Activated CD8-positive, alpha-beta memory T cell treated with anti-CD3 and anti-CD28 coated beads, Interleukin-2, amount 10 ng/mL, durations not matched to agents 7 days and 5 days (primary cell): ENCODE measurements around the gene MYO5C. TPM values are rescaled to one million over a fixed set of nuclear protein-coding genes. Genes with fewer than 3 reads are reported as not detected.

Source experiments
- ATAC-seq: fragments of 150-1000 bp; cut with Tn5 transposase; one replicate; pipeline ENCODE4 v1.10.0; 2021; ENCODE audit warnings: moderate library complexity
- CTCF ChIA-PET: fragments of 350-600 bp; sonication (Branson Sonifier 250); formaldehyde crosslinking; loops from one replicate; lab custom pipeline; 2021; ENCODE audit warnings: antibody characterized with exemption; lab: Charles Lee
- DNase-seq: peaks from one replicate; pipeline ENCODE4 v3.0.0-alpha.2; 2020
- H3K27ac Mint-ChIP-seq: one replicate; pipeline ENCODE4 v1.8.0; 2021; ENCODE audit warnings: mild to moderate bottlenecking, mixed read lengths
- H3K27me3 Mint-ChIP-seq: one replicate; pipeline ENCODE4 v1.8.0; 2021; ENCODE audit warnings: mixed read lengths
- H3K36me3 Mint-ChIP-seq: one replicate; pipeline ENCODE4 v1.8.0; 2021; ENCODE audit warnings: mild to moderate bottlenecking, mixed read lengths
- H3K4me1 Mint-ChIP-seq: one replicate; pipeline ENCODE4 v1.8.0; 2021; ENCODE audit warnings: mixed read lengths
- H3K4me3 Mint-ChIP-seq: one replicate; pipeline ENCODE4 v1.8.0; 2021; ENCODE audit warnings: mild to moderate bottlenecking, moderate library complexity, mixed read lengths
- H3K9me3 Mint-ChIP-seq: one replicate; pipeline ENCODE4 v1.8.0; 2022; ENCODE audit warnings: low read depth, mixed read lengths
- total RNA-seq, 2 experiments: library from RNA; stranded (reverse); gene quantifications; one replicate each; pipeline ENCODE4 v1.2.3, GENCODE V29; 2021

MYO5C gene
- total RNA-seq, 2 experiments from 2014 or later: 0.94 to 1.3 TPM

GRCh38 chr15:52163321-52164190 lies 132.0 kb downstream of the MYO5C start:
- Mint-ChIP-seq H3K36me3 (peaks cover 16% of the 10 kb centered on the region), H3K4me3 (no peak overlapping the region), H3K4me1 (peaks cover 16% of the 10 kb centered on the region), H3K27me3 (no peaks in the 10 kb centered on the region), H3K9me3 (no peaks in the 10 kb centered on the region), H3K27ac (no peak overlapping the region)
- no peak for ATAC-seq
- DNase-seq: no peak
- CTCF ChIA-PET: interaction anchor here (0.9 to 4.0 kb wide), 12 partner anchors 9 to 64 kb away, joined by 3 to 13 read pairs (median 4); no protein-coding TSS in a partner anchor

GRCh38 chr15:52162876-52163275 lies 132.7 kb downstream of the MYO5C start:
- Mint-ChIP-seq H3K9me3 (no peaks in the 10 kb centered on the region), H3K4me1 (peaks cover 16% of the 10 kb centered on the region), H3K4me3 (no peak overlapping the region), H3K27ac (no peak overlapping the region), H3K36me3 (peaks cover 16% of the 10 kb centered on the region), H3K27me3 (no peaks in the 10 kb centered on the region)
- ATAC-seq (no peak), DNase-seq (no peak)
- CTCF ChIA-PET: interaction anchor here (0.9 to 4.0 kb wide), 9 partner anchors 8 to 194 kb away, joined by 3 to 13 read pairs (median 3); no protein-coding TSS in a partner anchor

DNA sequence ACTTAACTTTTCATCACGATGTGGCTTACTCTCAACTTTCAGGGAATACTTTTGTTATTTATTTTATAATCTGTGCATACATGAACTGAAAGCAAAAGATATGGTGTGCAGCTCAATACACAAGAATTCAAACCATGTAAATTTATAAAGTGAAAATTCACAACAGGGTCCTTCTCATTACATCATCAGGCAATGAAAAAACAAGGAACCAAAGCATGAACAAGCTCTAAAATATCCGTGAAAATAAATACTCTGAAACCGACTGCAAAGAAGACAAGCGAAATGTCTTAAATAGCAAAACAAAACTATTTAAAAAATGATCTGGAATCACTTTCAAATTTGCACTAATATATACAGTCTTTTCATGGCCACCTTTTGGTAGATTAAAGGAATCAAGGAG lies 133.3 kb downstream of the MYO5C start:
- Mint-ChIP-seq H3K4me1 (peaks cover 16% of the 10 kb centered on the region), H3K4me3 (no peak overlapping the region), H3K27me3 (no peaks in the 10 kb centered on the region), H3K36me3 (peaks cover 16% of the 10 kb centered on the region), H3K27ac (no peak overlapping the region), H3K9me3 (no peaks in the 10 kb centered on the region)
- DNase-seq: no peak
- ATAC-seq: no peak
- CTCF ChIA-PET: interaction anchor here (0.9 to 4.0 kb wide), 5 partner anchors 15 to 195 kb away, joined by 3 to 13 read pairs (median 8); no protein-coding TSS in a partner anchor

DNA sequence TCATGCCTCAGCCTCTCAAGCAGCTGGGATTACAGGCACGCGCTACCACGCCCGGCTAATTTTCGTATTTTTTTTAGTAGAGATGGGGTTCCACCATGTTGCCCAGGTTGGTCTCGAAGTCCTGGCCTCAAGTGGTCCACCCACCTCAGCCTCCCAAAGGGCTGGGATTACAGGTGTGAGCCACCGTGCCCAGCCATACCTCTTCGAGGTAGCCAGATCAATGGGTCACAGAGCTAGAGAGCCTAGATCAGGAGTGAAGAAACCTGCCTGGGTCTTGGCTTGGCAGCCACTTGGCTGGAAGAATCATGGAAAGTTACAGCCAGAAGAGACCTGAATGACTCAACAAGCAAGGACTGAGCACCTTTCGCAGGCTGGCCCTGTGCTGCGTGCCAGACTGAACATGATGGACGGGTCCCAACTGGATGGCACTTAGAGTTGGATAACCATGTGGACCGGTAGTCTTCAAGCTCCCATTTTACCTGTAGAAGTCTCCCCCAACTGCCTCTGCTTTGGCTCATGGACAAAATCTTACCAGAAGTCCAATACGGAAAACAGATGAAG lies 134.1 kb downstream of the MYO5C start:
- CTCF ChIA-PET: interaction anchor here (1.5 to 4.0 kb wide), 4 partner anchors 16 to 66 kb away, joined by 3 to 13 read pairs (median 10); no protein-coding TSS in a partner anchor
- peaks cover 15% of the 10 kb centered on the region for H3K4me1 Mint-ChIP-seq
- ATAC-seq: no peak

GRCh38 chr15:52159645-52160044 lies 136.0 kb downstream of the MYO5C start:
- H3K4me3 Mint-ChIP-seq: no peak overlapping the region
- DNase-seq (no peak), ATAC-seq (no peak)
- CTCF ChIA-PET: interaction anchor here (0.6 kb wide), 1 partner anchor 379 kb away, joined by 3 read pairs; no protein-coding TSS in a partner anchor
- H3K27me3 Mint-ChIP-seq: no peaks in the 10 kb centered on the region
- no peaks in the 10 kb centered on the region for H3K9me3 Mint-ChIP-seq
- H3K27ac Mint-ChIP-seq: no peak overlapping the region
- peaks cover 15% of the 10 kb centered on the region for H3K36me3 Mint-ChIP-seq
- H3K4me1 Mint-ChIP-seq: peaks cover 5% of the 10 kb centered on the region

More for the DNA sequence above, 134.1 kb downstream of the MYO5C start:
- DNase-seq: no peak
- no peaks in the 10 kb centered on the region for H3K9me3 Mint-ChIP-seq
- no peaks in the 10 kb centered on the region for H3K27me3 Mint-ChIP-seq
- H3K4me3 Mint-ChIP-seq: no peak overlapping the region
- no peak overlapping the region for H3K27ac Mint-ChIP-seq
- H3K36me3 Mint-ChIP-seq: peaks cover 16% of the 10 kb centered on the region

GRCh38 chr15:52158084-52158765 lies 137.4 kb downstream of the MYO5C start:
- CTCF ChIA-PET: interaction anchor here (0.7 to 1.0 kb wide), 3 partner anchors 50 to 61 kb away, joined by 3 read pairs; no protein-coding TSS in a partner anchor
- Mint-ChIP-seq H3K27me3 (no peaks in the 10 kb centered on the region), H3K27ac (no peak overlapping the region), H3K36me3 (peaks cover 13% of the 10 kb centered on the region), H3K9me3 (no peaks in the 10 kb centered on the region), H3K4me3 (no peak overlapping the region), H3K4me1 (peaks cover 5% of the 10 kb centered on the region)
- ATAC-seq: no peak
- DNase-seq: no peak

GRCh38 chr15:52155878-52156277 lies 139.7 kb downstream of the MYO5C start:
- Mint-ChIP-seq H3K4me1 (peaks cover 3% of the 10 kb centered on the region), H3K27ac (no peak overlapping the region), H3K9me3 (no peaks in the 10 kb centered on the region), H3K27me3 (no peaks in the 10 kb centered on the region), H3K4me3 (no peak overlapping the region), H3K36me3 (peaks cover 7% of the 10 kb centered on the region)
- ATAC-seq (no peak), DNase-seq (no peak)
- CTCF ChIA-PET: interaction anchor here (0.8 to 2.5 kb wide), 4 partner anchors 15 to 71 kb away, joined by 3 to 5 read pairs (median 3); no protein-coding TSS in a partner anchor

GRCh38 chr15:52154896-52155865 lies 140.4 kb downstream of the MYO5C start:
- no peaks in the 10 kb centered on the region for H3K9me3 Mint-ChIP-seq

GRCh38 chr15:52153900-52154895 lies 141.4 kb downstream of the MYO5C start:
- Mint-ChIP-seq H3K27ac (no peak overlapping the region), H3K9me3 (no peaks in the 10 kb centered on the region), H3K4me1 (peaks cover 3% of the 10 kb centered on the region), H3K27me3 (no peaks in the 10 kb centered on the region), H3K36me3 (peaks cover 2% of the 10 kb centered on the region), H3K4me3 (no peak overlapping the region)
- no peak for ATAC-seq
- CTCF ChIA-PET: interaction anchor here (0.5 to 2.5 kb wide), 5 partner anchors 9 to 100 kb away, joined by 3 to 5 read pairs (median 3); no protein-coding TSS in a partner anchor
- DNase-seq: no peak

More at GRCh38 chr15:52154896-52155865, 140.4 kb downstream of the MYO5C start:
- Mint-ChIP-seq H3K36me3 (peaks cover 3% of the 10 kb centered on the region), H3K4me1 (peaks cover 3% of the 10 kb centered on the region), H3K27ac (no peak overlapping the region), H3K27me3 (no peaks in the 10 kb centered on the region), H3K4me3 (no peak overlapping the region)
- DNase-seq (no peak), ATAC-seq (no peak)
- CTCF ChIA-PET: interaction anchor here (0.5 to 2.5 kb wide), 6 partner anchors 8 to 99 kb away, joined by 3 to 5 read pairs (median 3); no protein-coding TSS in a partner anchor

- peaks cover 13% of the 10 kb centered on the region for H3K36me3 Mint-ChIP-seq
- H3K27ac Mint-ChIP-seq: no peak overlapping the region
- no peak overlapping the region for H3K4me3 Mint-ChIP-seq
- CTCF ChIA-PET: interaction anchor here (0.9 kb wide), 1 partner anchor 11 kb away, joined by 3 read pairs; no protein-coding TSS in a partner anchor
- DNase-seq: no peak
- no peak for ATAC-seq
- H3K9me3 Mint-ChIP-seq: no peaks in the 10 kb centered on the region
- no peaks in the 10 kb centered on the region for H3K27me3 Mint-ChIP-seq
- H3K4me1 Mint-ChIP-seq: peaks cover 3% of the 10 kb centered on the region
These were observed 144.3 kb downstream of the MYO5C start for GRCh38 chr15:52151353-52151752.

- H3K27me3 Mint-ChIP-seq: no peaks in the 10 kb centered on the region
- peaks cover 3% of the 10 kb centered on the region for H3K4me1 Mint-ChIP-seq
- no peak overlapping the region for H3K4me3 Mint-ChIP-seq
- CTCF ChIA-PET: interaction anchor here (0.9 kb wide), 1 partner anchor 11 kb away, joined by 3 read pairs; no protein-coding TSS in a partner anchor
- no peak for ATAC-seq
- DNase-seq: no peak
- no peak overlapping the region for H3K27ac Mint-ChIP-seq
- H3K9me3 Mint-ChIP-seq: no peaks in the 10 kb centered on the region
- peaks cover 16% of the 10 kb centered on the region for H3K36me3 Mint-ChIP-seq
These were observed 144.7 kb downstream of the MYO5C start for GRCh38 chr15:52150871-52151270.
